ENCODE measurements around the gene EFNA5. TPM values are rescaled to one million over a fixed set of nuclear protein-coding genes. Genes with fewer than 3 reads are reported as not detected.

The EFNA5 gene
- total RNA-seq, 1 experiment from 2014 or later, result 216 TPM

GRCh38 chr5:107342371-107342770 is 328.4 kb downstream of the EFNA5 start:
- no peaks in the 10 kb centered on the region for H3K27me3 Mint-ChIP-seq (ENCODE audit: unreplicated experiment)
- no TSS peak for BruUV-seq (replicated peaks)
- H3K36me3 Mint-ChIP-seq (ENCODE audit: insufficient read depth, unreplicated experiment), result no peaks in the 10 kb centered on the region
- H3K4me1 Mint-ChIP-seq (ENCODE audit: low read depth, unreplicated experiment), result no peaks in the 10 kb centered on the region
- TF ChIP-seq, protein P1, sequence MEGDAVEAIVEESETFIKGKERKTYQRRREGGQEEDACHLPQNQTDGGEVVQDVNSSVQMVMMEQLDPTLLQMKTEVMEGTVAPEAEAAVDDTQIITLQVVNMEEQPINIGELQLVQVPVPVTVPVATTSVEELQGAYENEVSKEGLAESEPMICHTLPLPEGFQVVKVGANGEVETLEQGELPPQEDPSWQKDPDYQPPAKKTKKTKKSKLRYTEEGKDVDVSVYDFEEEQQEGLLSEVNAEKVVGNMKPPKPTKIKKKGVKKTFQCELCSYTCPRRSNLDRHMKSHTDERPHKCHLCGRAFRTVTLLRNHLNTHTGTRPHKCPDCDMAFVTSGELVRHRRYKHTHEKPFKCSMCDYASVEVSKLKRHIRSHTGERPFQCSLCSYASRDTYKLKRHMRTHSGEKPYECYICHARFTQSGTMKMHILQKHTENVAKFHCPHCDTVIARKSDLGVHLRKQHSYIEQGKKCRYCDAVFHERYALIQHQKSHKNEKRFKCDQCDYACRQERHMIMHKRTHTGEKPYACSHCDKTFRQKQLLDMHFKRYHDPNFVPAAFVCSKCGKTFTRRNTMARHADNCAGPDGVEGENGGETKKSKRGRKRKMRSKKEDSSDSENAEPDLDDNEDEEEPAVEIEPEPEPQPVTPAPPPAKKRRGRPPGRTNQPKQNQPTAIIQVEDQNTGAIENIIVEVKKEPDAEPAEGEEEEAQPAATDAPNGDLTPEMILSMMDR (IDR thresholded peaks at IDR 0.05; ENCODE audit: unreplicated experiment), result no peak
- CTCF ChIA-PET, result interaction anchor here (1.0 kb wide), 1 partner anchor 10 kb away, joined by 4 read pairs; no protein-coding TSS in a partner anchor
- intact Hi-C loops (cut with micrococcal nuclease; ENCODE audit: unreplicated experiment), result no loop called here
- no peak overlapping the region for H3K27ac Mint-ChIP-seq (ENCODE audit: unreplicated experiment)
- H3K4me3 Mint-ChIP-seq (ENCODE audit: low read depth, unreplicated experiment), result no peak overlapping the region
- H3K9me3 Mint-ChIP-seq (ENCODE audit: low read depth, unreplicated experiment), result peaks cover 5% of the 10 kb centered on the region
- DNase-seq, result no peak

- H3K4me1 Mint-ChIP-seq (ENCODE audit: low read depth, unreplicated experiment), result no peaks in the 10 kb centered on the region
- no TSS peak for BruUV-seq (replicated peaks)
- no peak overlapping the region for H3K4me3 Mint-ChIP-seq (ENCODE audit: low read depth, unreplicated experiment)
- H3K27me3 Mint-ChIP-seq (ENCODE audit: unreplicated experiment), result no peaks in the 10 kb centered on the region
- intact Hi-C loops (cut with micrococcal nuclease; ENCODE audit: unreplicated experiment), result no loop called here
- peaks cover 5% of the 10 kb centered on the region for H3K9me3 Mint-ChIP-seq (ENCODE audit: low read depth, unreplicated experiment)
- H3K27ac Mint-ChIP-seq (ENCODE audit: unreplicated experiment), result no peak overlapping the region
- TF ChIP-seq, protein P1 (IDR thresholded peaks at IDR 0.05; ENCODE audit: unreplicated experiment), result no peak
- no peaks in the 10 kb centered on the region for H3K36me3 Mint-ChIP-seq (ENCODE audit: insufficient read depth, unreplicated experiment)
- CTCF ChIA-PET, result interaction anchor here (1.0 kb wide), 1 partner anchor 11 kb away, joined by 4 read pairs; no protein-coding TSS in a partner anchor
- no peak for DNase-seq
These were observed 329.2 kb downstream of the EFNA5 start for GRCh38 chr5:107341376-107342084.

DNA sequence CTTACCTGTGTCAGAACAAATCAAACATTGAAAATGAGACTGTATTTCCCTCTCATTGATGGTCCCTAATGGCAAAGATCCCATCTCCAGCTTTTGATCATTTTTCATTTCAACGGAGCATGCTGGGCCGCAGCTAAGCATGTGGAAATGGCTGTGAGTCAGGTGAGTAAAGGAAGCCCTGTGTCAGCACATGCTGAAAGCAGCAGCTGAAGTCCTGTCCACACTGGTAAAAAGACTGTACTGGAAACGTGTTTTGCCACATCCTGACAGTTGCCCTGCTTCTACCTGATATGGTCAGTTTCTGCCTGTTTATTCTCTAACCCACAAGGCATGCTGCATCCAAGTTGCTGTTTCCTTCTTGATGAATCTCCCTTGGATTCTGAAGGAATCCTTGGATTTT is 330.1 kb downstream of the EFNA5 start:
- TF ChIP-seq, protein P1 (IDR thresholded peaks at IDR 0.05; ENCODE audit: unreplicated experiment), result no peak
- CTCF ChIA-PET, result no interaction called here

GRCh38 chr5:107338335-107338734 is 332.4 kb downstream of the EFNA5 start:
- CTCF ChIA-PET, result no interaction called here
- intact Hi-C loops (cut with micrococcal nuclease; ENCODE audit: unreplicated experiment), result no loop called here
- Mint-ChIP-seq H3K36me3 (ENCODE audit: insufficient read depth, unreplicated experiment) (no peaks in the 10 kb centered on the region), H3K9me3 (ENCODE audit: low read depth, unreplicated experiment) (no peaks in the 10 kb centered on the region), H3K27ac (ENCODE audit: unreplicated experiment) (no peak overlapping the region), H3K4me3 (ENCODE audit: low read depth, unreplicated experiment) (no peak overlapping the region), H3K4me1 (ENCODE audit: low read depth, unreplicated experiment) (no peaks in the 10 kb centered on the region), H3K27me3 (ENCODE audit: unreplicated experiment) (no peaks in the 10 kb centered on the region)
- no TSS peak for BruUV-seq (replicated peaks)
- DNase-seq, result no peak
- TF ChIP-seq, protein P1 (IDR thresholded peaks at IDR 0.05; ENCODE audit: unreplicated experiment), result no peak

More for the DNA sequence above, 330.1 kb downstream of the EFNA5 start:
- intact Hi-C loops (cut with micrococcal nuclease; ENCODE audit: unreplicated experiment), result no loop called here
- H3K4me3 Mint-ChIP-seq (ENCODE audit: low read depth, unreplicated experiment), result no peak overlapping the region
- H3K9me3 Mint-ChIP-seq (ENCODE audit: low read depth, unreplicated experiment), result peaks cover 2% of the 10 kb centered on the region
- H3K27me3 Mint-ChIP-seq (ENCODE audit: unreplicated experiment), result no peaks in the 10 kb centered on the region
- H3K4me1 Mint-ChIP-seq (ENCODE audit: low read depth, unreplicated experiment), result no peaks in the 10 kb centered on the region
- no TSS peak for BruUV-seq (replicated peaks)
- DNase-seq, result no peak
- H3K27ac Mint-ChIP-seq (ENCODE audit: unreplicated experiment), result no peak overlapping the region
- H3K36me3 Mint-ChIP-seq (ENCODE audit: insufficient read depth, unreplicated experiment), result no peaks in the 10 kb centered on the region

All from Calu3 (cell line).